Lower lobe of right lung (tissue), 2 donors: ENCODE results near the gene CNPY4. TPM values are rescaled to one million over a fixed set of nuclear protein-coding genes. Genes with fewer than 3 reads are reported as not detected.

Experiments
- ATAC-seq, 2 donors: fragments of 200-7000 bp; cut with Tn5 transposase; one replicate each; pipeline ENCODE4 v1.9.1; 2020 to 2022; ENCODE audit warnings: mild to moderate bottlenecking in 2 of 2, moderate library complexity in 2 of 2
- DNase-seq: peaks from one replicate; pipeline ENCODE4 v3.0.0-alpha.2; 2020
- H3K27ac ChIP-seq: fragments of 200-600 bp; one replicate; pipeline ENCODE4 v1.8.0; 2022
- H3K27me3 ChIP-seq: fragments of 200-600 bp; one replicate; pipeline ENCODE4 v1.8.0; 2022; ENCODE audit warnings: low read depth
- H3K36me3 ChIP-seq: fragments of 200-600 bp; one replicate; pipeline ENCODE4 v1.8.0; 2022; ENCODE audit warnings: mild to moderate bottlenecking
- H3K4me1 ChIP-seq: fragments of 200-600 bp; one replicate; pipeline ENCODE4 v1.8.0; 2022
- H3K4me3 ChIP-seq: fragments of 200-600 bp; one replicate; pipeline ENCODE4 v1.8.0; 2022; ENCODE audit warnings: mild to moderate bottlenecking
- H3K9me3 ChIP-seq: fragments of 200-600 bp; one replicate; pipeline ENCODE4 v1.8.0; 2022
- intact Hi-C: fragments of 100-400 bp; cut with DNase I; formaldehyde crosslinking; loops from one replicate; pipeline ENCODE4 v1.11.0; 2022
- total RNA-seq: library from RNA; stranded (reverse); fragmentation: NEBNext Ultra II Directional; extraction: Animal tissue kit (Norgen Biotek cat#: 25700); gene quantifications from one replicate; pipeline ENCODE4 v1.2.1, GENCODE V29; 2021
- TF ChIP-seq, protein P1 (sequence below): fragments of 200-600 bp; IDR thresholded peaks from one replicate; pipeline ENCODE4 v1.8.0; 2022; ENCODE audit warnings: antibody characterized with exemption, mild to moderate bottlenecking
- donor health status: DM: no; HTN: yes; CAD: no; lungs with severe emphysema.

Gene CNPY4
- total RNA-seq, 1 donor from 2014 or later = 10.5 TPM

DNA sequence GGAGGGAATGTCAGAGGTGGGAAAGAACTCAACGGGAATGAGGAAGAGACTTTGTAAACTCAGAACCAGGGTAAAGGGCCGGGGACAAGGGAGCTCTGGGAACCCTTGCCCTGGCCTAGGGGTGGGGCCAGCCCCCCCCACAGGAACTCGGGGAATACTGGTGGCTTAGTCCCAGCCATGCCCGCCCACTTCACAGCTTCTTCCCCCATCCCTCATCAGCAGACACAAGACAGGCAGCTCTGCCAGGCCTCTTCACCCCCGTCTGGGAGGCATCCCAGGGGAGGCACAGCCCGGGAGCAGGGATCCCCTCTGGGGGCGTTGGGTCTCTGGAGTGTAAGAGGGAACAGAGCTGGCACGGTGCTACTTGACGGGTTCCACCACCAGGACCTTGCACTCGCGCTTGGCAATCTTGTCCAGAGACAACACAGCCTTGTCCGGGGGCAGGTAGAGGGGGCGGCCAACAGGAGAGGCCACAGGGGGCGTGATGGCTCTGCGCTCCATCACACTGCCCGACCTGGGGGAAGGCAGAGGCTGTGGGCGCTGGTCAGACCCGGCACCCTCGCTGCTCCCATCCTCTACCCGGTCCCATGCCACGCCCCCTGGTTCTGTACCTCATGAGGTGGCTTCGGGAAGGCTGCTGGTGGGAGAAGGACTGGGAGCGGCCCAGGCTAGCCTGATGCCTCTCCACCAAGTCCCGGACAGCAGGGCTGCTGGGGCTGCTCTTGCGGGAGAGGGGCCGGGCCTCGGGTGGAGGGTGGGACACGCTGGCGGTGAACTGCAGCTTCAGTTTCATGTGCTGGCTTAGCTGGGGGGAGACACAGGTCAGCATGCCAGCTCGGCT lies 35.4 kb downstream of the CNPY4 start:
- H3K4me3 ChIP-seq = no peak overlapping the region
- no peaks in the 10 kb centered on the region for H3K9me3 ChIP-seq
- H3K36me3 ChIP-seq = peaks cover 45% of the 10 kb centered on the region
- H3K27me3 ChIP-seq = no peaks in the 10 kb centered on the region
- intact Hi-C loops = no loop called here
- no peak overlapping the region for H3K27ac ChIP-seq
- H3K4me1 ChIP-seq = peaks cover 62% of the 10 kb centered on the region
- no peak for DNase-seq
- TF ChIP-seq, protein P1, sequence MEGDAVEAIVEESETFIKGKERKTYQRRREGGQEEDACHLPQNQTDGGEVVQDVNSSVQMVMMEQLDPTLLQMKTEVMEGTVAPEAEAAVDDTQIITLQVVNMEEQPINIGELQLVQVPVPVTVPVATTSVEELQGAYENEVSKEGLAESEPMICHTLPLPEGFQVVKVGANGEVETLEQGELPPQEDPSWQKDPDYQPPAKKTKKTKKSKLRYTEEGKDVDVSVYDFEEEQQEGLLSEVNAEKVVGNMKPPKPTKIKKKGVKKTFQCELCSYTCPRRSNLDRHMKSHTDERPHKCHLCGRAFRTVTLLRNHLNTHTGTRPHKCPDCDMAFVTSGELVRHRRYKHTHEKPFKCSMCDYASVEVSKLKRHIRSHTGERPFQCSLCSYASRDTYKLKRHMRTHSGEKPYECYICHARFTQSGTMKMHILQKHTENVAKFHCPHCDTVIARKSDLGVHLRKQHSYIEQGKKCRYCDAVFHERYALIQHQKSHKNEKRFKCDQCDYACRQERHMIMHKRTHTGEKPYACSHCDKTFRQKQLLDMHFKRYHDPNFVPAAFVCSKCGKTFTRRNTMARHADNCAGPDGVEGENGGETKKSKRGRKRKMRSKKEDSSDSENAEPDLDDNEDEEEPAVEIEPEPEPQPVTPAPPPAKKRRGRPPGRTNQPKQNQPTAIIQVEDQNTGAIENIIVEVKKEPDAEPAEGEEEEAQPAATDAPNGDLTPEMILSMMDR = no peak
- no peak for ATAC-seq

DNA sequence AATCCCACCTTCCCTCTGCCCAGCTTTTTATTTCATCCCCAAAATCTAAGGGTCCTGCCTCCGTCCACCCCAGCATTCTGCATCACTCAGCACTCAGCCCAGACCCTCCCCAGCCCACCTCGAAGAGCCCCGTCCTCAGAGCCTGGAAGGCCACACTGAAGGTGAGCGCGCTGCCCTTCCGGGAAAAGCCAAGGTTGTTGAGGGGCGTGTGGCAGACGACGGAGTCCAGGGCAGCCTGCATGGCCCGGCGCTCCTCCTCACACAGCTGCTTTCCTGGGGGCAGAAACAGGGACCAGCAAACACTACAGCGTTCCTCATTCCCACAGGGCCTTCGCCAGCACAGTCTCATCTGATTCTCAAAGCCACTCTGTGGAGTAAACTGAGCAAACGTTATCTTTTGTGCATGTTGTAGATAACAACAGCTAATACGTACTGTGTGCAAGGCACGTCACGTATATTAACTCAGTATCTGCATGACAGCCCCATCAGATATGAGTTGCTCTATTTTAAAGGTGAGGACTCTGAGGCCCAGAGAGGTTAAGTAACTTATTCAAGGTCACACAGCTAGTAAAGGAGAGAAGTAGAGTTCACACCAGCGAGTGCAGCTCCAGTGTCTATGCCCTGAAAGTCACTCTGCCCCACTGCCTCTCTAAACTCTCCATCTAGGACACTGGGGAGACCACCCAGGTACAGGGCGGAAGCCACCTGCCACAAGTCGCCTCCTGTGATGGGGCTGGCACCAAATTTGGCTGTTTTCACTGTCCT lies 36.3 kb downstream of the CNPY4 start:
- Histone ChIP-seq H3K27me3 (no peaks in the 10 kb centered on the region), H3K27ac (no peak overlapping the region), H3K4me3 (no peak overlapping the region), H3K9me3 (no peaks in the 10 kb centered on the region), H3K4me1 (peaks cover 55% of the 10 kb centered on the region), H3K36me3 (peaks cover 45% of the 10 kb centered on the region)
- ATAC-seq (no peak), DNase-seq (no peak)
- TF ChIP-seq, protein P1 = no peak
- intact Hi-C loops = no loop called here

DNA sequence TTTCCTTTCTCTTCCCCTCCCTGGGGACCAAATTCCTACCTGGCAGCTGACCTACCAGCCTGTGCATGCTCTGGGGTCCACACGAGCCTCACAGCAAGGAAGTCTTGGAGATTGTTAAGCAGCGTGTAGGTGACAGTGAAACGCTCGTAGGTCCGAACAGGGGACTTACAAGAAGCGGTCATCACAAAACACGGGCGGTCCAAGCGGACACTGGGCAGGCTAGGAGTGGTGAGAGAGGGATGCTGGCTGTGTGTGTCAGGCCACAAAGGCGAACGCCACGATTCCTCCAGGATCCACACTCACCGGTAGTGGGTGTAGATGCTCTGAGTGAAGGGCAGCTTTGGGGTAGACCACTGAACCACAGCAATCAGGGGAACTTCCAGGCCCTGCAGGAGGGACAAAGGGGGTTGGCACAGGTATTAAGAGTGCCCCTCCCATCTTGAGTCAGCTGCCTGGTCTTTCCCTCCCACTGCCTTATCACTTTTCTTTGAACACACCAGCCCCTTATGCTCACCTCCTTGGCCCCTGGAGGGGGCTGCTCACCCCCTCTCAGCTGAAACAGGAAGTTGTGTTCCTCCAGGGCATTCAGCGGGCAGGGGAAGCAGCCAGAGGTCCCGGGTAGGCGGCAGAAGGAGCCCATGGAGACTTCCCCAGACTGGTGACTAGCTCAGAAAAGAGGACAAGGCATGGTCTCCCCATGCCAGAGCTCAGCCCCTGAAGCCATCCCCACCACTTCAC lies 37.1 kb downstream of the CNPY4 start:
- intact Hi-C loops = no loop called here
- Histone ChIP-seq H3K36me3 (peaks cover 45% of the 10 kb centered on the region), H3K4me1 (peaks cover 55% of the 10 kb centered on the region), H3K4me3 (peak overlapping the region; percentile 90), H3K27ac (no peak overlapping the region), H3K9me3 (no peaks in the 10 kb centered on the region), H3K27me3 (no peaks in the 10 kb centered on the region)
- DNase-seq = no peak
- TF ChIP-seq, protein P1 = no peak
- ATAC-seq = no peak

DNA sequence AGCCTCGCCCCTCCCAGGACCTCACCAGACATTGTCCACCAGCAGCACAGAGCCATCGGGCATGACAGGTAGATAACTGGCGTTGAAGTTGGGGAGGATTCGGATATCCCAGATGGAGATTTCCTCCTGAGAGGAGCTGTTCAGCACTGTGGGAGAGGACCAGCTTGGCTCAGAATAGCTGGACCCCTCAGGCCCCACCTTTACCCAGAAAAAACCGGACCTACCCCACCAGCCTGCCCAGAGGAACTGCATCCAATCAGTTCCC lies 37.6 kb downstream of the CNPY4 start:
- H3K27ac ChIP-seq = peak overlapping the region; percentile 84

More for the DNA sequence above, 37.6 kb downstream of the CNPY4 start:
- H3K4me1 ChIP-seq = peaks cover 51% of the 10 kb centered on the region
- ATAC-seq (no peak), DNase-seq (no peak)
- TF ChIP-seq, protein P1 = no peak
- peak overlapping the region; percentile 90 for H3K4me3 ChIP-seq
- no peaks in the 10 kb centered on the region for H3K27me3 ChIP-seq
- H3K36me3 ChIP-seq = peaks cover 45% of the 10 kb centered on the region
- intact Hi-C loops = no loop called here
- no peaks in the 10 kb centered on the region for H3K9me3 ChIP-seq
